Measurements from ENCODE around the gene EVX2. TPM values are rescaled to one million over a fixed set of nuclear protein-coding genes. Genes with fewer than 3 reads are reported as not detected.
A peak's percentile ranks its signal among the peaks of the same experiment; 100 is the strongest.

Gene EVX2
- total RNA-seq, 1 donor from 2014 or later = not detected

DNA sequence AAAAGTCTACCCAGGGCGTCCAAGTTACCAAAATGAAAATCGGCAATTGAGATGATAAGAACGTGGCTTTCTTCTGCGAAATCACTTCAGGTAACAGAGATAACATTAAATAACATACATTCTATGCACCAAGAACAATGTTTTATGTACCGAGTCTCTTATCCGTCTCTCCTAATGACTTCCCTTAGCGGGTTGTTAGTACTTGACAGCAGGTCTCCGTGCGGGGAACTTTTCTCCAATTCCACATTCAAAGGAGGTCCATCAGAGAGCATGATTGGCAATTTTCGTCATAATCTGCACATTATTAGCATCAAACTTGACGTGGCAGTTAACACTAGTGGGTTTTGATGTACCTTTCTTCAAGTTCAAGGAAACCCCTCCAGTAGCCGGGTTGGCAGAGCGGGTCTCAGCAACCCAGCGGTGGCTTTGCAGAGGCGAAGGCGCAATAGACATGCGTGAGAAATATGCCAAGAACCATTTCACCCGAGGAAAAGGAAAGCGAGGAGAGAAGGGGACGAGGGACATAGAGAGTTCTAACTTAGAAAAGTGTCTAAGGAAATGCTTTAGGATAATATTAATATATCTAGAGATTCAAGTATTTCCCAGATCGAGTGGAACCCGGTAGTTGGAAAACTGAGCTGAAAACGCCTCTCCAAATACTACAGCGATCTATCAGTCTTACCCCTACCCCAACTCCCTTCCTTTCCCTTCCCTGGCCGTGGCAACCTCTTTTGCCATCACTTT lies 5.0 kb downstream of the EVX2 start:
- Mint-ChIP-seq H3K4me3 (peak overlapping the region; percentile 62), H3K27me3 (ENCODE audit: insufficient read depth, low read depth) (peaks cover 82% of the 10 kb centered on the region), H3K36me3 (no peaks in the 10 kb centered on the region), H3K4me1 (peaks cover 17% of the 10 kb centered on the region), H3K9me3 (no peaks in the 10 kb centered on the region), H3K27ac (no peak overlapping the region)
- peaks cover 7% of the 10 kb centered on the region for H3K4me1 ChIP-seq
- peak; percentile 90 for TF ChIP-seq EZH2 (IDR thresholded peaks at IDR 0.05)
- peak; percentile 21 for TF ChIP-seq EZH2phosphoT487 (IDR thresholded peaks at IDR 0.05)
- TF ChIP-seq, protein P1, sequence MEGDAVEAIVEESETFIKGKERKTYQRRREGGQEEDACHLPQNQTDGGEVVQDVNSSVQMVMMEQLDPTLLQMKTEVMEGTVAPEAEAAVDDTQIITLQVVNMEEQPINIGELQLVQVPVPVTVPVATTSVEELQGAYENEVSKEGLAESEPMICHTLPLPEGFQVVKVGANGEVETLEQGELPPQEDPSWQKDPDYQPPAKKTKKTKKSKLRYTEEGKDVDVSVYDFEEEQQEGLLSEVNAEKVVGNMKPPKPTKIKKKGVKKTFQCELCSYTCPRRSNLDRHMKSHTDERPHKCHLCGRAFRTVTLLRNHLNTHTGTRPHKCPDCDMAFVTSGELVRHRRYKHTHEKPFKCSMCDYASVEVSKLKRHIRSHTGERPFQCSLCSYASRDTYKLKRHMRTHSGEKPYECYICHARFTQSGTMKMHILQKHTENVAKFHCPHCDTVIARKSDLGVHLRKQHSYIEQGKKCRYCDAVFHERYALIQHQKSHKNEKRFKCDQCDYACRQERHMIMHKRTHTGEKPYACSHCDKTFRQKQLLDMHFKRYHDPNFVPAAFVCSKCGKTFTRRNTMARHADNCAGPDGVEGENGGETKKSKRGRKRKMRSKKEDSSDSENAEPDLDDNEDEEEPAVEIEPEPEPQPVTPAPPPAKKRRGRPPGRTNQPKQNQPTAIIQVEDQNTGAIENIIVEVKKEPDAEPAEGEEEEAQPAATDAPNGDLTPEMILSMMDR (IDR thresholded peaks at IDR 0.05) = no peak
- peaks cover 100% of the 10 kb centered on the region for H3K27me3 ChIP-seq
- no peaks in the 10 kb centered on the region for H3K9me3 ChIP-seq (ENCODE audit: low read depth)
- peak overlapping the region; percentile 40 for H3K4me3 ChIP-seq
- H3F3A ChIP-seq (ENCODE audit: low read depth) = peaks cover 23% of the 10 kb centered on the region
- H3K27ac ChIP-seq = no peak overlapping the region
- H4K20me1 ChIP-seq (ENCODE audit: low read depth) = peaks cover 78% of the 10 kb centered on the region
- no peaks in the 10 kb centered on the region for H3K79me2 ChIP-seq (ENCODE audit: low read depth)
- H3K4me2 ChIP-seq = peak overlapping the region; percentile 61
- no peak overlapping the region for H2AFZ ChIP-seq (replicated peaks)
- no peak for DNase-seq (ENCODE audit: low spot score)
- no peaks in the 10 kb centered on the region for H3K36me3 ChIP-seq
- no peak overlapping the region for H3K9ac ChIP-seq

DNA sequence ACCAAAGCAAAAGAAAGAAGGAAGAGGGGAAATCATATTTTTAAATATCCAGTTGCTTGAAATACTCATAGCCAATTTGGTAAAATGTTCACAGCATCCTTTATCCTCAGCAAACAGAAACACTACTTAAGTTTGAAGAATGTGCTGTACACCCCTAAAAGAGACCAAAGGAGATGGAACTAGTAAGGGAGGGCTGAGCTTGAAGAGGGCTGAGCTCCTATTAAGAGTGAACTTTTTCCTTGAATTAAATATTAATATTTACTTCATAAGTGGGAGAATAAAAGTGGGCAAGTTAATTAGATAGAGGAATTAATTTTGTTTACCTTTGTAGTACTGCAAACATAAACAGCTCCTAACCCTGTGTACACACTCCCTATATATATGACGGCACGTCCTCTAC lies 7.0 kb downstream of the EVX2 start:
- Mint-ChIP-seq H3K9me3 (no peaks in the 10 kb centered on the region), H3K27ac (no peak overlapping the region), H3K27me3 (ENCODE audit: insufficient read depth, low read depth) (peaks cover 84% of the 10 kb centered on the region), H3K36me3 (no peaks in the 10 kb centered on the region), H3K4me1 (peaks cover 11% of the 10 kb centered on the region), H3K4me3 (no peak overlapping the region)
- Histone ChIP-seq H3K9ac (no peak overlapping the region), H3K4me2 (no peak overlapping the region), H3K4me3 (no peak overlapping the region), H3K27me3 (peaks cover 100% of the 10 kb centered on the region), H4K20me1 (ENCODE audit: low read depth) (peaks cover 70% of the 10 kb centered on the region), H3F3A (ENCODE audit: low read depth) (peaks cover 17% of the 10 kb centered on the region), H3K79me2 (ENCODE audit: low read depth) (no peaks in the 10 kb centered on the region), H3K4me1 (no peaks in the 10 kb centered on the region), H2AFZ (replicated peaks) (no peak overlapping the region), H3K36me3 (no peaks in the 10 kb centered on the region), H3K9me3 (ENCODE audit: low read depth) (no peaks in the 10 kb centered on the region), H3K27ac (no peak overlapping the region)
- TF ChIP-seq EZH2phosphoT487 (IDR thresholded peaks at IDR 0.05) (no peak), EZH2 (IDR thresholded peaks at IDR 0.05) (no peak)
- TF ChIP-seq, protein P1 (IDR thresholded peaks at IDR 0.05) = no peak
- no peak for DNase-seq (ENCODE audit: low spot score)

DNA sequence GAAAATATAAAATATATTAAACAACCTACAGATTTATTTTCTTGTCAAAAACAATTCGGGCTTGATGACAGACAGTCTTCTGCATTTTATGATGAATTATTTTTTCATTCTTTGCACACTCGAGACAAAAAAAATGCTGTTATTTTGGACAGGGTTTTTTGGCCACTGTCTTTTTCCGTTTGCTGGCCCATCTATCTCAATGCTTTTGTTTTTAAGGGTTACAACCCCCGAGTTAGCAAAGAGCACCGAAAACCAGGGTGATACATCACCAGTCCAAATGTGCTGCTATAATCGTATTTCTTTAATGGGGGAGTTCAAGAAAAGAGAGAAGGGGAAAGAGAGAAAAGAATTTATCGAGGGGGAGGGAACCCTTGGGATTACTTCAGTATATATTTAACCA lies 7.7 kb downstream of the EVX2 start:
- Histone ChIP-seq H3F3A (ENCODE audit: low read depth) (peaks cover 17% of the 10 kb centered on the region), H3K4me1 (no peaks in the 10 kb centered on the region), H3K27ac (no peak overlapping the region), H3K27me3 (peaks cover 100% of the 10 kb centered on the region), H3K9ac (no peak overlapping the region), H4K20me1 (ENCODE audit: low read depth) (peaks cover 64% of the 10 kb centered on the region), H3K79me2 (ENCODE audit: low read depth) (no peaks in the 10 kb centered on the region), H3K4me3 (no peak overlapping the region), H3K9me3 (ENCODE audit: low read depth) (no peaks in the 10 kb centered on the region), H2AFZ (replicated peaks) (no peak overlapping the region), H3K4me2 (no peak overlapping the region), H3K36me3 (no peaks in the 10 kb centered on the region)
- H3K36me3 Mint-ChIP-seq = no peaks in the 10 kb centered on the region
- H3K27me3 Mint-ChIP-seq (ENCODE audit: insufficient read depth, low read depth) = peaks cover 82% of the 10 kb centered on the region
- peaks cover 8% of the 10 kb centered on the region for H3K4me1 Mint-ChIP-seq
- DNase-seq (ENCODE audit: low spot score) = no peak
- H3K4me3 Mint-ChIP-seq = no peak overlapping the region
- TF ChIP-seq EZH2 (IDR thresholded peaks at IDR 0.05) = peak; percentile 14
- no peak for TF ChIP-seq EZH2phosphoT487 (IDR thresholded peaks at IDR 0.05)
- H3K9me3 Mint-ChIP-seq = no peaks in the 10 kb centered on the region
- no peak overlapping the region for H3K27ac Mint-ChIP-seq

DNA sequence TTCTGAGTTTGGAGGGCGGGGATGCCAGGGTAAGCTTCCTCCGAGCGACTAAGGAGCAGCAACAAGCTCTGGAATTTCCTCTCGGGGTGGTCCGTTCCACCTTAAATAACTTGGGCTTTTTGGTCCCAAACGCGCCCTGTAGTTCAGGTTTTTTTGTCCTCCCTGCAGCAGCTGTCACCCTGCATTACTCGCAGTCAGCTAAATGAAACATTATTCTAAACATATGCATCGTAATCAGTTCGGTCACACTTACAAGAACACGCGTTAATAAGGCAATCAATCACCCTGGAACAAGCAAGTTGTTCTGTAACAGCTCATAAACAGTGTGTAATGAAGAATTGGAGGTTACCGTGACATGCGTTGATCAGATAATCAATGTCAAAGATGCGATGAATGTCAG lies 8.3 kb downstream of the EVX2 start:
- no peak overlapping the region for H3K27ac Mint-ChIP-seq
- Histone ChIP-seq H4K20me1 (ENCODE audit: low read depth) (peaks cover 65% of the 10 kb centered on the region), H3K4me3 (no peak overlapping the region), H3K4me2 (no peak overlapping the region), H3K4me1 (no peaks in the 10 kb centered on the region), H3K27me3 (peaks cover 100% of the 10 kb centered on the region), H3K9me3 (ENCODE audit: low read depth) (no peaks in the 10 kb centered on the region), H3K36me3 (no peaks in the 10 kb centered on the region), H3F3A (ENCODE audit: low read depth) (peaks cover 17% of the 10 kb centered on the region), H2AFZ (replicated peaks) (no peak overlapping the region), H3K9ac (no peak overlapping the region), H3K79me2 (ENCODE audit: low read depth) (no peaks in the 10 kb centered on the region), H3K27ac (no peak overlapping the region)
- no peaks in the 10 kb centered on the region for H3K36me3 Mint-ChIP-seq
- TF ChIP-seq EZH2 (IDR thresholded peaks at IDR 0.05) (peak; percentile 78), EZH2phosphoT487 (IDR thresholded peaks at IDR 0.05) (no peak)
- TF ChIP-seq, protein P1 (IDR thresholded peaks at IDR 0.05) = no peak
- H3K9me3 Mint-ChIP-seq = peaks cover under 1% of the 10 kb centered on the region
- peak; percentile 73 for DNase-seq (ENCODE audit: low spot score)
- peaks cover 6% of the 10 kb centered on the region for H3K4me1 Mint-ChIP-seq
- peaks cover 83% of the 10 kb centered on the region for H3K27me3 Mint-ChIP-seq (ENCODE audit: insufficient read depth, low read depth)
- H3K4me3 Mint-ChIP-seq = no peak overlapping the region

Measured in neural progenitor cell (in vitro differentiated cells).